Suppressor macrophage treated with lipopolysaccharide for 4 hours (primary cell): ENCODE data around the gene ERGIC1.

Experiments
- DNase-seq: peaks from one replicate; pipeline ENCODE4 v3.0.0-alpha.2; 2020

The ERGIC1 gene

DNA sequence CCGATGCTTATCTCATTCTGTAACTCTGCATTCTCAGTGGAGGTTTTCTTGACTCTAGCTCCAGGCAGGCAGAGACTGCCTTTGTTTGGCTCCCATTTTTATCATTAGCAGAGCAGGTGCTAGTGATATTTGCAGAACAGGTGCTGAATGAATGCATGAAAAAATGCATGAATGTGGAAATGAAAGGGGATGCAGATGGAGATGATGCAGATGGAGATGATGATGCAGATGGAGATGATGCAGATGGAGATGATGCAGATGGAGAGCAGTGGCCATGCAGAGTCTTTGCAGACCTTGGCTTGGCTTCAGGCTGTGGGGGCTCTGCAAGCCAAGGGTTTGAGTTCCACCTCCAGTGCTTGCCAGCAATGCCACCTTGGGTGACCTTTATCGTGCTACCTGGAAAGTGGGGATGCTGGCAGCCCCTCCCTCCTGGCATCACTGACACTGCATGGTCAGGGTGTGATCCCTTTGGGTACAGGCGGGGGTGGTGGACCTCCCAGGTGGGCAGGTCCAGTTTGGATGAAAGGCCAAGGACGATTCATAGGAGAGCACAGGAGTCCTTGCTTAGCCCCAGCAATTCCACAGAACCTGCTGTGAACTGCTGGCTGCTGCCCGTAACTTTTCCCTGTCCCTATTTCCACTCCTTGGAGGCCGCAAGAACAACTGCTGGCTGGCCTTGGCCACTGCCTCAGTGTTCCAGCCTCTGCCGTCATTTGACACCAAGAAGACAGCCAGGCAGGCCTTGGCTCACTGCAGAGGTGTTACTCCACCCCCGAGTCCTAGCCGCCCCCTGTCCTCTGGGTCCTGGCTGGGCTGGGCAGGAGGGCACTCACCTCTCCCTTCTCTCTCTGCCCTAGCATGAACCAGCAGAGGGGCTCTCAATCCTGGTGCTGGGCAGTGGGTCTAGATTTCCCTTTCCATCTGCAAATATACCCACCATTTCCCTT lies 33.0 kb downstream of the ERGIC1 start:
- DNase-seq: no peak

DNA sequence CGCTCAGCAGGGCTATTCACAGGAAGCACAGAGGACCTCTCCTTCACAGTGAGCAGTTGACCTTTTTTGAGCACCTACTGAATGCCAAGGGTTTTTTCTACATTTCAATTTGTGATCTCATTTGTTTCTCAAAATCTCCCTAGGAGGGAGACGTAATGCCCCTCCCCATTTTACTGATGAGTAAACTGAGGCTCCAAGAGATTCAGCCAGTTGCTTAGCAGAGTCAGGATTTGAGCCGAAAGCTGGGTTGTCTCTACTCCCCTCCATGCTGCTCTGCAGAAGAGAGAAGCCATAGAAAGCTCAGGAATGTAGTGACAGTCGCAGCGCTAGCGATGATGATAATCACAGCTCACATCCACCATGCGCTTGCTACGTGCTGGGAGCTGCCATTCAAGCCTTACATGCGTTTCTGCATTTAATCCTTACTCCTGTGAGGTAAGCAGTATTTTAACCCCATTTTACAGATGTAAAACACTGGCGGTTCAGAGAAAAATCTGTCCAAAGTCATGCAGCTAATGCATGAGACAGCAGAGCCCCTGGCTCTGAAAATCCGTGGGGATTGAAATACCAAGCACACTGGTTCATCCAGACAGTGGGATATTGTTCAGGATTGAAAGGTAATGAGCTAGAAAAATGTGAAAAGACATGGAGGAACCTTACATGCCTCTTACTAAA lies 33.8 kb downstream of the ERGIC1 start:
- DNase-seq: no peak

- DNase-seq: peak; percentile 55
These were observed 34.4 kb downstream of the ERGIC1 start for GRCh38 chr5:172868436-172868923.

- DNase-seq: peak; percentile 75
These were observed 35.0 kb downstream of the ERGIC1 start for GRCh38 chr5:172868924-172869591.

DNA sequence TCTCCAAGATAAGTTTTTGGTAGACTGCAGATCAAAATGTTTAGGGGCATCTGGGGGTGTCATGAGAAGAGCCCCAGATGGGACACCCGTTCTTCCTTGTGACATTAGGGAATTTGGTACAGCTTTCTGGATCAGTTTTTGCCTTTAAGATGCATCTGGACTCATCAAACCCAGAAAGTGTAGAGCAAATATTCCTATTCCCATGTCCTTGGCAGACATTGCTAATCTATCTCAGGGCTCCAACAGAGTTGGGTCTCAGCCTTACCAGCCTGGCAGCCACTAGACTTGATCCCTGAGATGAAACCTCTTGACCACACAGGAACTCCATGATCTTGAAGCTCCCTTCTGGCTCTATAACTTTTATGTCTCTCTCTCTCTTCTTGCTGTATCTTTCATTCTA lies 35.6 kb downstream of the ERGIC1 start:
- DNase-seq: no peak

GRCh38 chr5:172870291-172870714 lies 36.3 kb downstream of the ERGIC1 start:
- peak; percentile 94 for DNase-seq

GRCh38 chr5:172870715-172871461 lies 36.8 kb downstream of the ERGIC1 start:
- peak; percentile 64 for DNase-seq

GRCh38 chr5:172871536-172871935 lies 37.5 kb downstream of the ERGIC1 start:
- DNase-seq: no peak

- no peak for DNase-seq
These were observed 37.9 kb downstream of the ERGIC1 start for GRCh38 chr5:172871982-172872381.

- no peak for DNase-seq
These were observed 39.0 kb downstream of the ERGIC1 start for GRCh38 chr5:172872997-172873491.

- no peak for DNase-seq
These were observed 39.5 kb downstream of the ERGIC1 start for GRCh38 chr5:172873513-172873912.

- no peak for DNase-seq
These were observed 40.8 kb downstream of the ERGIC1 start for GRCh38 chr5:172874647-172875504.

DNA sequence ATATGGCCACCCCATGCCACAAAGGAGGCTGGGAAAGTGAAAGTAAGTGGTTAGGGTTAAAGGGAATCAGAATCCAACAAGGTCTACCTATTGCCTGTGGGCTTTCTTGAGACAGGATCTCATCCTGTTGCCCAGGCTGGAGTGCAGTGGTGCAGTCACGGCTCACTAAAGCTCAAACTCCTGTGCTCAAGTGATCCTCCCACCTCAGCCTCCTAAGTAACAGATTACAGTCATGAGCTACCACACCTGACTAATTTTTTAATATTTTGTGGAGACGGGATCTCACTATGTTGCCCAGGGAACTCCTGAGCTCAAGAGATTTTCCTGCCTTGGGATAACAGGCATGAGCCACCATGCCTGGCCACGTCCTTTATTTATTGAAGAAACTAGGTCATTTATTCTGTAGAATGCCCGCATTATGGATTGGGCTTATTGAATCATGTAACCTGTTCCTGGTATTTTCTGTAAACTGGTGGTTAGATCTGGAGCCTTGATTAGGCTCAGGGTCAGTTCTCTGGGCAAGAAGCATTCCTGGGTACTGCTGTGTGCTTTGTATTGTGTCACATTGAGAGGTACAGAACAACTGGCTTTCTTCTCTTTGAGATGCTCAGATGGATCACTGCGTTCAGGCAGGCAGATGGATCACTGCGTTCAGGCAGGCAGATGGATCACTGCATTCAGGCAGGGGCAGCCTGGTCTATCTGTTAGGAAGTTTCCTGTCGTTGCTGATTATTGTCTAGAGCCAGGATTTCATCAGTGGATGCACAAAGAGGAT lies 41.6 kb downstream of the ERGIC1 start:
- no peak for DNase-seq

DNA sequence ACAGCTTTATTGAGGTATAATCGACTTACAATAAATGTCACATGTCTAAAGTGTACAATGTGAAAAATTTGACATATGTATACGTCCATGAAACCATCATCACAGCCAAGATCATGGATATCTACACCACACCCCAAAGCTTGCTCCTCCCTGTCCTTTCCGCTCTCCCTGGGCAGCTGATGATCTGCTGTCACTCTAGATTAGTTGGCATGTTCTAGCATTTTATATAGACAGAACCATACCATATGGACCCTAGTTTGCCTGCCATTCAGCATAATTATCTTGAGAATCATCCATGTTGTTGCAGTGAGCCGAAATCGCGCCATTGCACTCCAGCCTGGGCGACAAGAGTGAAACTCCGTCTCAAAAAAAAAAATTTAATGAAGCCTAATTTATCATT lies 42.5 kb downstream of the ERGIC1 start:
- no peak for DNase-seq

GRCh38 chr5:172877466-172878260 lies 43.6 kb downstream of the ERGIC1 start:
- DNase-seq: peak; percentile 90

- no peak for DNase-seq
These were observed 44.5 kb downstream of the ERGIC1 start for GRCh38 chr5:172878585-172878932.

DNA sequence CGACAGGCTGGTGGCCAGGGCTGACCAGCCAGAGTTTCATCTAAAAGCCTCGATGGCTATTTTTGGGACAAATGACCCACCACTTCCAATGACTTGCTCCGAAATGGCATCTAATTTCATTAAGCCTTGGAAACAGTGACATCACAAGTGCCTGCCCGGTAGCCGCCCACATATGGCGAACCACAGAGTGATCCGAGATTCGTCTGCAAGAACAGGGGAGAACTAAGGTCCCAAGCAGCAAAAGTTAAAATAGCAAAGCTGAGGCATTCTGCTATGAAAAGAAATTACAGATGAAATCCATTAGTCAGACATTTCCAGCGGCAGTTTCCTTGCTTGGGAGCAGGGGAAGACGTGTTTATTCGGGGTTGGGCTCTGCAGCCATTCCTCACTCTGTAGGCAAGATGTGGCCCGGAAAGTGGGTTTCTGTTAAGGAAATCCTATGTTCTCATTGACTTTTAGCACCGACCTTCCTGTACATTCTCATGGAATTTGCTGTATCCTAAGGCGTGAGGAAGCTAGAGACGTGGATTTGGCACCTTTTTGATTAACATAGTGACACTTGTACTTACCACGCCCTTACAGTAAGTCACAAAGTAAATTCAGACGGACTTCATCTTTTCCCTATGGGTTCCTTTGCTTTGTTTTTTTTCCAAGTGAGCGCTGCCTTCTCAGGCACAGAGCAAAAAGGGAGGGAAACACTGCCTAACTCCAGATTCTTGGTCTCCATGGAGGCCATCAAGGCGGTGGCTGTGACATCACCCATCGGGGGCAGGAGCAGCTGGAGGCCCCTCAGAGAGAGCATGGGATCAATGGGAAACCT lies 45.1 kb downstream of the ERGIC1 start:
- DNase-seq: peak; percentile 85

DNA sequence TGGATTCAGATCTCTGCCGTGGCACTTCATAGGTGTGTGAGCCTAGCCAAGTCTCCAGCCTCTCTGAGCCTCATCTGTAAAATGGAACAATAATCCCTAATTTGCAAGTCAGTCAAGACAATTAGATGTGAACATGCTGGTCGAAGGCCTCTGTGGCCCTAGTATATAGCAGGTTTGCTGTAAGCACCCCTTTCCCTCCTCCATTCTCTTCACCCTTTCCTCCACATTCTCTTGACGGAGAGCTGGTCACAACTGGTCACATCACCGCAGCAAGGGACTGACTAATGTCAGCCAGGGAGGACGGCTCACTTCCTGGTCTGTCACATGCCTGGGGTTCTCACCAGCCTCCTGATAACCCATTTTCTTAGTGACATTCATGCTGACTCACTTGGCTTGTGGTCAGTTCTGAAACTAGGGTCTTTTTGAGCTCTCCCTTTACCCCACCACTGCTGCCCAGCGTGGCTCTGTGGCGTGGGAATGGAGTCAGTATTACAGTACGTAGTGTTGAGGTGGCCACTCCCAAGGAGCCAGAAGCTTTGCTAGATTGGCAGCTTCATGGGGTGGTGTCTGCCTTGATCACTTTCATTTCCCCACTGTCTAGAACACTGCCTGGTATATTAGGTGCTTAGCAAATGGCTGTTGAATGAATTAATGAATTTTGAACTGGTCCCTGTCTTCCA lies 47.8 kb downstream of the ERGIC1 start:
- peak; percentile 99 for DNase-seq
